Measurements from ENCODE around the gene PAOX. TPM values are rescaled to one million over a fixed set of nuclear protein-coding genes. Genes with fewer than 3 reads are reported as not detected.
A peak's percentile ranks its signal among the peaks of the same experiment; 100 is the strongest.

The PAOX gene
- total RNA-seq, 1 donor from 2014 or later = 10.1 TPM

DNA sequence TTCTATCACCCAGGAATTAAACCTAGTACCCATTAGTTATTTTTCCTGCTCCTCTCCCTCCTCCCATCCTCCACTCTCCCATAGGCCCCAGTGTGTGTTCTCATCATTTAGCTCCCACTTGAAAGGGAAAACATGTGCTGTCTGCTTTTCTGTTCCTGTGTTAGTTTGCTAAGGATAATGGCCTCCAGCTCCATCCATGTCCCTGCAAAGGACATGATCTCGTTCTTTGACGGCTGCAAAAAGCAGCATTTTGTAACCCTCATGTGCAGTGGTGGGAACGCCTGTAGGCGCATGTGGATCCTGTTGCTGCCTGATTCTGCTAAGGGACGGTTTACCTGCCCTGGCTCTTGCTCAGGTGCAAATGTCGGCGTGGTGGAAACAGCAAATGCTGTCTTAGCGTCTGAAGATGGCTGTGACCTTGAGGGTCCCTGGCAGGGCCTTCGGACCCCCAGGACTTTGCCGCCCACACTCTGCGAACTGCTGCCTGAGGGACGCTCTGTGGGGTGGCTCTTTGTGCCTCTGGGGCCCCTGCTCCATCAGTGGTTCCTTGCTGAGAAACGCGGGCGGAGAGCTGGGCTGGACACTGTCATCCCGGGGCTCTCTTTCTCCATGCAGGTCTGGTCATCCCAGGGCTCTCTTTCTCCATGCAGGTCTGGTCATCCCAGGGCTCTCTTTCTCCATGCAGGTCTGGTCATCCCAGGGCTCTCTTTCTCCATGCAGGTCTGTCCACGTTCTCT is 9.3 kb downstream of the PAOX start:
- no peak for DNase-seq

DNA sequence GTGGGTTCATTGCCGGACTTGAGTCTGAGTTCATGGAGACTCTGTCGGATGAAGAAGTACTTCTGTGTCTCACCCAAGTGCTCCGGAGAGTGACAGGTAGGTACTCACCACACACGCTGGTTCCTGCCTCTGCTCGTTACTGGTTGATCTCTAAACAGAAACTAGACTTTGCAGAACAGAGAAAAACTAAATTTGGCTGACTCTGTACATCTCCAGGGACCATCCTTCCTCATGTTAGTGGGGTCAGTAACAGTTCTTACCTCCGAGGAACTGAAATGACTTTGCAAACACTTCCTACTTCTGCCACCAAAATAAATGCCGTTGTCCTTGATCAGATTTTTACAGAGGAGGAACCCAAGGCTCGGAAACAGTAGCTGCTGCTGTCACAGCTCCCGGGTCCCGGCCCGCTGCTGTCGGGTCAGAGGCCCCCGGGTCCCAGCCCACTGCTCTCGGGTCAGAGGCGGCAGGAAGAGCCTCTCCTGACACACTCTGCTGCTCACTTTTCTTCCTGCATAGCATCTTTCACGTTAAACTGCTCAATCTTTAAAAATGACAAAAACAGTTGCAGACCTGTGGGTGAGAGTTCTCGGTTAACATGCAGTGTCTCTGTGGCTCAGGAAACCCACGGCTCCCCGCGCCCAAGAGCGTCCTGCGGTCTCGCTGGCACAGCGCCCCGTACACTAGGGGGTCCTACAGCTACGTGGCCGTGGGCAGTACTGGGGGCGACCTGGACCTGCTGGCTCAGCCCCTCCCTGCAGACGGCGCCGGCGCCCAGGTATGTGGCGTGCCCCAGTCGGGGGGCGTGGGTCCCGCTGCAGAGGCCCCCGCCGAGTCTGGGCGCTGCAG is 10.1 kb downstream of the PAOX start:
- no peak for DNase-seq

DNA sequence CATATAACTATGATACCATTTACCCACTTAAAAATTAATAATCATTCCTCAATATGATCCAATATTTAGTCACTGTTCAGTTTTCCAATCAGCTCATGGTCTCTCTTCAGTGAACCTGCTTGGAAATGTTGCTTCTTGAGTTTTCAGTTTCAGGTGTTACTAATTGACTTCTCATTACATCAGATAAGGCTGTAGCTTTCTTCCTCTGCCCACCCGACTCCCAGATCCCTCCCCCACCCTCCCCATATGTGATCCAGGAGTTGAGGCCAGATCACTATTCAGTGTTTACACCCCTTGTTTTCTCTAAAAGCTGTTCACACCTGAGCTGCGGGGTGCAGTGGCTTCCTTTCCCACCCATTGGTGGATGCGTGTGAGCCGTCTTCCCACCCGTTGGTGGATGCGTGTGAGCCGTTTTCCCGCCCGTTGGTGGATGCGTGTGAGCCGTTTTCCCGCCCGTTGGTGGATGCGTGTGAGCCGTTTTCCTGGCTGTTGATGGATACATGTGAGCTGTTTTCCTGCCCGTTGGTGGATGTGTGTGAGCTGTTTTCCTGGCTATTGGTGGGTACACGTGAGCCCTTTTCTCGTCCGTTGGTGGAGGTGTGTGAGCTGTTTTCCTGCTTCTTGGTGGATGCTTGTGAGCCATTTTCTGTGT is 11.7 kb downstream of the PAOX start:
- DNase-seq = no peak

DNA sequence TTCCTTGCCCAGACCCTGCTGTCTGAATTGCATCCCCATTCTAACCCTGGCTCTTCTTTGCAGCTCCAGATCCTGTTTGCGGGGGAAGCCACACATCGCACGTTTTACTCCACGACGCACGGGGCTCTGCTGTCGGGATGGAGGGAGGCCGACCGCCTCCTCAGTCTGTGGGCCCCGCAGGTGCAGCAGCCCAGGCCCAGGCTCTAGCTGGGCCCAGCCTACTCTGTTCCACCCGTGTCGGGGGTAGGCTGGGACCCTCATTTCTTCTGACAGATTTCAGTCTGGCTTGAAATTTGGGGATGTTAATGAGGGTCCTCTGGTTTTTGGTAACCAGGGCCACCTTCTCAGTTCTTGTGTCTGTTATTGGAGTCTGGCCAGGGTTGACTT is 12.2 kb downstream of the PAOX start:
- no peak for DNase-seq

DNA sequence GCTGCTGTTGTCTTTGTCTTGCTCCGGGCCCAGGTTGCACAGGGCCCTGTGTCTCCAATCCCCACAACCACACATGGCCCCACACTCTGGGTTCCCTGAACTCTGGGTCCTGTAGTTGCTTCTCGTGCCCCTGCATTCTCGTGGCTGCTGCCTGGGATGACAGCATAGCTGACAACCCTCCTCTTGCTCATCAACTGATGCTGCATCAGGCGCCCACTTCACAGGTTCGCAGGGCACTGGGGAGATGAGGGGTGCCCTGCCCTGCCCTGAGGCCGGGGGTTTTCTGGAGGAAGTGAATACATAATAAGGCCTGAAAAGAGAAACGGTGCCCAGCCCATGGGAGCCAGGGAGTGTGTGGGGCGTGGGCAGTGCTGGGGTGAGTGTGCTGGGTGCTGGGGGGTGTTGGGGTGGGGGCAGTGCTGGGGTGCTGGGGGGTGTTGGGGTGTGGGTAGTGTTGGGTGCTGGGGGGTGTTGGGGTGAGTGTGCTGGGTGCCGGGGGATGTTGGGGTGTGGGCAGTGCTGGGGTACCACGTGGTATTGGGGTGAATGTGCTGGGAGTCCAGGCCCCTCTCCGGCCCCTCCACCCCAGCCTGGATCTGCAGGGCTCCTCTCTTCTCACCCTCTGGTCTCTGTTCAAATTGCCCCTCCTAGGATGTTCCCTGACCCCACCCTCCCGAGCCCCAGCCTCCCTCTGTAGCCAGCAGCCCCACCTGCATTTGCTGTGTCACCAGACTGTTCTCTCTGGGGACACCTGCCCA is 12.9 kb downstream of the PAOX start:
- DNase-seq = no peak

DNA sequence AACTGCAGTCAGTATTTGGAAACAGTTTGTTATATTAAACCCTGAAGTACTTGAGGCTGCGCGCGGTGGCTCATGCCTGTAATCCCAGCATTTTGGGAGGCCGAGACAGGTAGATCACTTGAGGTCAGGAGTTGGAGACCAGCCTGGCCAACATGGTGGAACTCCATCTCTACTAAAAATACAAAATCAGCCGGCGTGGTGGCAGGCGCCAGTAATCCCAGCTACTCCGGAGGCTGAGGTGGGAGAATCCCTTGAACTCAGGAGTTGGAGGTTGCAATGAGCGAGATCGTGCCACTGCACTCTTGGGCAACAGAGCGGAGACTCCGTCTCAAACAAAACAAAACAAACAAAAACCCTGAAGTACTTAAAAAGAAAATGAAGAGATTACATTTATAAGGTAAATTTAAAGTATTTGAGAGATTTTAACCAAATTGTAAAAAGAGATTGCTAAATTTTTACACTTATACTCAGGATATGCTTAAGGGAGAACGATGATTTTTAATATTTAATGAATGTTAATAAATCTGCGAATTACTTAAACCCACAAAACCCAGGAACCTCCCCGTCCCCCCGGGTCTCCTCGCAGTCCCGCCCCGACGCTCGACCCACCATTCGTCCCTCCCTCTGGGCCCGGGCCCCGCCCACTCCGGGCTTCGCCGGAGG is 14.5 kb downstream of the PAOX start:
- no peak for DNase-seq

DNA sequence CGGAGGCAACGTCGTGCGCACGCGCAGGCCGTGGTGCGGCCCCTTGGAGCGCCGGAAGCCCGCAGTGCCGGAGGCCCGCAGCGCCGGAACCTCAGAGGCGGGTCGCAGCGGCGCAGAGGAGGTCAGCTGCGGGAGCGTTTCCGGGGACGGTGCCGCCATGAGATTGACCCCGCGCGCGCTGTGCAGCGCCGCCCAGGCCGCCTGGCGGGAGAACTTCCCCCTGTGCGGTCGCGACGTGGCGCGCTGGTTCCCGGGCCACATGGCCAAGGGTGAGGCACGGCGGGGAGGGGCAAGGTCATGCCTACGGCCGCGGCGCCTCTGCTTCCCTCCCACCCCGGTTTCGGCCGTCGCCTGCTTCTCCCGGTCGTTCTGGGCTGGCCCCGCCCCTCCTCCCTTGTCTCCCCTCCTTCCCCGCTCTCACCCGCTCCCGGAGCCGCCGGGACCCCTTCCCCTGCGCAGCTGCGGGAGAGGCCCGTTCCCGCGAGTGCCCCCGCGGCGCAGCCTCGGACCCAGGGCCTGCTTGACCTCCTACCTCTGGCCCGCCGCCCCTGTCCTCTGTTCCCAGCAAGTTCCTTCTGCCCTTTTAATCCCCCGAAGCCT is 15.1 kb downstream of the PAOX start, which contains the start of gene MTG1:
MTG1 (plus strand) TSS at position 94 of the 600 bp plus-strand sequence; CDS start at position 158, 64 bp downstream.
- peak; percentile 91 for DNase-seq

DNA sequence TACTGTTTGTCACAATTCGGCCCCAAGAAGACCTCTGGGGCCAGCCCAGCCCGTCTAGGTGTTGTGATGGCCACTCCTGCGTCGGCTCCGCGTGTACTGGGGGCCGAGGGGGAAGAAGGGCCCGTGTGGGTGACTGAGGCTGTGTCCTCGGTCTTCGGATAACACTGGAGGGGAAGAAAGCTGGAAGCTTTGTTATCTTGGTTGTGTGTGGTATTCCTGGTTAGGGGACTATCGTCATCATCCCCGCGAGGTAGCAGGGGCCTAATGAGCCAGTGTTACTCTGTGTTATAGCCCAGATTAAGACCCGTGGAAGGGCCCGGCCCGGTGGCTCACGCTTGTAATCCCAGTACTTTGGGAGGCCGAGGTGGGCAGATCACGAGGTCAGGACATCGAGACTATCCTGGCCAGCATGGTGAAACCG is 15.7 kb downstream of the PAOX start:
- DNase-seq = no peak

DNA sequence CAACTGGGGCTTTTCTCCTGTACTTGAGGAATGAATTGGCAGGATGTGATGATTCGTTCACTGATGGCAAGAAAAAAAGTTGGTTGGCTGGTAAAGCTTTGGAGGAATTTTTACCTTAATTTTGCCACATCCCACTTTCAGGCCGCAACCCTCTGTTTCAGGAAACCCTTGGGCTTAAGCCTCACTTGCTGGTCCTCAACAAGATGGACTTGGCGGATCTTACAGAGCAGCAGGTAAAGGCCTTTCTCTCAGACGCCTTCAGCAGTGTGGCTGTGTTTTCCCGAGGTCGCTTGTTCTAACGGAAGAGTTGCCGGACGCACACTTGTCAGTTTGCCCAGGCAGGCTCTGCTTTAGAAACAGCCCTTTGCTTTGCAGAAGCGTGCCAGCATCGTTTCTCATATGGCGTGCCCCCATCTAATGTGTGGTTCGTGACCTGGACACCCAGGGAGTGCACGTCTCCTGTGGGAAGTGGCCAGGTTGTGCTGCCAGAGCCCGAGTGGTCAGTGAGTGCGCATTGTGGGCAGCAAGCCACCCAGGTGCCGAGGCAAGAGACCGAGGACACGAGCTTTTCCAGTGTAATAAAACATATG is 17.1 kb downstream of the PAOX start:
- no peak for DNase-seq

DNA sequence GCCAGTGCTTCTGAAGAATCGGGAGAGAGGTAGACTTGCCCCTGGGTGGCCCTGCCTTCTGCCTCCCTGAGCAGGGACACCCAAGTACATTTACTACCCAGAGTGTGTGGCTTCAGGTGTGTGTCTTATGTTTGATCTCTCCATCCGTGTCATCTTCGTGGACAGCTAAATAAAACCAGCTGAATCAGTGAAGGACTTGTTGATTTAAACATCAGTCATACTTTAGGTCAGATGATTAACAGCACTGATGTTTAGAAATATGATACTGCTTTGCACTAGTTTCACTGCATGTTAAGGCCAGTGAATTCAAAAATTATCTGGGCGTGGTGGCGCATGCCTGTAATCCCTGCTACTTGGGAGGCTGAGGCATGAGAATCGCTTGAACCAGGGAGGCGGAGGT is 18.9 kb downstream of the PAOX start:
- DNase-seq = no peak

DNA sequence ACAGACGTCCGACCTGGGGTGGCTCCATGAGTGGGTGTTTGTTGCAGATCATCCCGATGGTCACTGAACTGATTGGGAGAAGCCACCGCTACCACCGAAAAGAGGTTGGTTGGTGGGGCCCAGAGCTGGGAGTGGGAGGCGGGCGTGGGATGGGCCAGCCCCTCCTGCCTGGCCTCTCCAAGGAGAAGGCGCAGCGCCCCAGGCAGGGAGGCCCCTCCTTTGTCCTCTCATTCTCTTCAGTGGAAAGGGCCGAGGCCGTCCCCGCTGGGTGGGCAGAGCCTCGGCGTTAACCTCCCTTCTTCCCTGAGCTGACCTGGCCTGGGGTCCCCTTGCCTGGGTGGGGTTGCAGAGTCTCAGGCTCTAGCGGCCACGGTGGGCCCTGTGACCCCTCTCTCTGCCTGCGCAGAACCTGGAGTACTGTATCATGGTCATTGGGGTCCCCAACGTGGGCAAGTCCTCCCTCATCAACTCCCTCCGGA is 20.1 kb downstream of the PAOX start:
- no peak for DNase-seq

DNA sequence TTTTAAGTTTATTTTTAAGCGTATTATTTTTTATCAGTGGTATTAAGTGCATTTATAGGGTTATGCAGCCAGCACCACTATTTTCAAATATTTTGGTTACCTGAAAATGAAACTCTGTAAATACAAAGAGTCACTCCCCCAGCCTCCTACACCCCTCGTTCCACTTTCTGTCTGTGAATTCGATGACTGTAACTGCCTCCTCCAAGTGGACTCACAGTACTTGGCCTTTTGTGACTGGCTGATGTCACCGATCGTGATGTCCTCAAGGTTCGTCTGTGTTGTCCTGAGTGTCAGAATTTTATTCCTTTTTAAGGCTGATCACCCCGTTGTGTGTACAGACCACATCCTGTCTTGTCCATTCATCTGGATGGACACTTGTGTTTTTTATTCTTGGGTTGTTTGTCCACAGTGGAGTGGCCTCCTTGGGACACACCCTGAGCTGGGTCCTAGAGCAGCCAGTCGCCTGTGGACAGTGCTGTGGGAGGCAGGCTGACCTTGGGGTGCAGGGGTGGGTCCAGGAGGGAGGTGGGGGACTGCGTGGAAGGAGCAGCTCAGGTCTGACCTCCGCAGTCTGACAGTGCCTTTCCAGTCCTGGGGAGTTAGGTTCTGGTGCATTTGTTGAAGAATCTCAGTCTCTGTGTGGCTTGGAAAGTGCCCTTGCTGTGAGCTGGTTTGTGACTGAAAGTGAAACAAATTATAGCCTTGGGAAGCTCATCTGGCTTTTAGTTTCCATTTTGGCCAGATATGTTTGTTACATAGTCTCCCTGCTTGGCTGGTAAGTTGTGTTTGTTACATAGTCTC is 21.8 kb downstream of the PAOX start:
- no peak for DNase-seq

DNA sequence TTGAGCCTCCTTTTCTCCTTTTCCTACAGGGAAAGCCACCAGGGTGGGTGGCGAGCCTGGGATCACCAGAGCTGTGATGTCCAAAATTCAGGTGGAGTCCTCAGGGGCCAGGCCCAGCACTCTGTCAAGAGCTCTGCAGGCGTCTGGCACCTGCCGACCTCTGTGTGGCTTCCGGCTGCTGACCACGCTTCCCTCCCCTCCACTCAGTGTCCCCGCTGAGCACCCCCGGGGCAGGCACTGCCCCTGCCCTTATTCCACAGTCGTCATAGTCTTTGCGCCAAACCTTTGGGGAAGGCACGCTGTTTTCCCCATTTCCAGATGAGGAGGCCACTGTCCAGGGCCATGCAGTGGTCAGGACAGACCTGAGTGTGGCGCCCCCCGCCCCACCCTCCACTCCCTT is 22.4 kb downstream of the PAOX start:
- no peak for DNase-seq

DNA sequence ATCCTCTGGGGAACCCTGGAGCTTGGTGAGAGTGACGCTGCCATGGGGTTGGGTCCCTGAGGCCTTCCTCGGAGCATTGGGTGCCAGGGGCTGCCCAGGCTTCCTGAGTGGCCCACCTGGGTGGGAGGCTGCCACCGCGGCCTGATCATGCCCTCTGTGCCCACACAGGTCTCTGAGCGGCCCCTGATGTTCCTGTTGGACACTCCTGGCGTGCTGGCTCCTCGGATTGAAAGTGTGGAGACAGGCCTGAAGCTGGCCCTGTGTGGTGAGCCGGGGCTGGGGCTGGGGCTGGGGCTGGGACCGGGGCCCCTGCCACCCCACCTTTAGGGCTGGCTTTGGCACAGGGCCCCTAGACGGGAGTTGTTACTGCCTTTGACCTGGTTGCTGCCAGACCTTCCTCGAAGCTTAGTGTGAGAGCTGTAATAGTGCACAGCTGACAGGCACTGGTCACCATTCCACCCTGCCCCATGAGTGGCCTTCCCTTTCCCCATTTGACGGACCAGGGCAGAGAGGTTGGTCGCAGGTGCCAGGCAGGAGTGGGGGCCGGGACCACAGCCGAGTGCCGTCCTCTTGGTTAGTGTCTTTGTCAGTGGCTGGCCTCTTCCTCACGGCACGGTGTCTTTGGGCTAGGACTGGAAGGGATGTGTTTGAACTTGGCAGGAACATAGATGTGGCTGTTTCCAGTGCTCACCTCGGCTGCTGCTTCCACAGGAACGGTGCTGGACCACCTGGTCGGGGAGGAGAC is 23.1 kb downstream of the PAOX start:
- DNase-seq = no peak

DNA sequence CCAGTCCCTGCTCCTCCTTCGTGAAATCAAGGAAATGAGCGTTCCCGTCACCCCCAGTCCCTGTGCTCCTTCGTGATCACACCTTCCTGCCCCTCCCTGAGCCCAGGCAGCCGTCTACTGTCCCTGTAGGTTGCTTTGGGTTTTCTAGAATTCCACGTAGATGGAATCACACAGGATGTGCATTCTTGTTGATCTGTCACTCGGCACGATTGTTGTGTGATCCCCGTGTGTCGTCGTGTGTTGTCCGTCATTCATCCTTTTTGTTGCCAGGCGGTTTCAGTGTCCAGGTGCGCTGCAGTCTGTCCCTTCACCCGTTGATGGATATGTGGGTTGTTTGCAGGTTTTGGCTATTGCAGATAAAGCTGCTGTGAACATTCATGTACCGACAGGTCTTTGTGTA is 24.3 kb downstream of the PAOX start:
- DNase-seq = no peak

DNA sequence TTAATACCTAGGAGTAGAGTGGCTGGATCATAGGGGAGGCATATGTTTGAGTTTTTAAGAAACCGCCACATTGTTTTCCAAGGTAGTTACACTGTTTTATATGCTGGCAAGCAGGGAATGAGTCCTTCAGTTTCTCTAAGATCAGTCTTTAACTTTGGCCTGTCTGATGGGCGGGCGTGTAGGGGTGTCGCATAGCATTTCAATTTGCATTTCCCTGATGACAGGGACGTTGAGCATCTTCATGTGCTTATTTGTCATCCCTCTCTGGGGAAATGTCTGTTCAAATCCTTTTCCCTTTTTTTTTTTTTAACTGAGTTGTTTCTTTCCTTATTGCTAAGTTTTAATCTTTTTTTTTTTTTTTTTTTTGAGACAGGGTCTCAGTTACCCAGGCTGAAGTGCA is 24.7 kb downstream of the PAOX start:
- DNase-seq = no peak

DNA sequence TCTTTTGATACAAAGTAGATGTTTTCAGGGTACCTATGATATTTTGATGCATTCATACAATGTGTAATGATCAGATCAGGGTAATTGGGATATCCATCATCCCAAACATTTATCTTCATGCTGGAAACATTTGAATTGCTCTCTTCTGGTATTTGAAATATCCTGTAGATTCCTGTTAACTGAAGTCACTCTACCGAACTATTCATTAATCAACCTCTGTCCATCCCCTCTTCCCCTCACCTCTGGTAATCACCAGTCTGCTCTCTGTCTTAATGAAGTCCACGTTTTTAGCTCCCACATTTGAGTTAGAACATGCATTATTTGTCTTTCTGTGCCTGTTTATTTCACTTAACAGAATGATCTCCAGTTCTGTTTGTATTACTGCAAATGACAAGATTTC is 26.2 kb downstream of the PAOX start:
- no peak for DNase-seq

DNA sequence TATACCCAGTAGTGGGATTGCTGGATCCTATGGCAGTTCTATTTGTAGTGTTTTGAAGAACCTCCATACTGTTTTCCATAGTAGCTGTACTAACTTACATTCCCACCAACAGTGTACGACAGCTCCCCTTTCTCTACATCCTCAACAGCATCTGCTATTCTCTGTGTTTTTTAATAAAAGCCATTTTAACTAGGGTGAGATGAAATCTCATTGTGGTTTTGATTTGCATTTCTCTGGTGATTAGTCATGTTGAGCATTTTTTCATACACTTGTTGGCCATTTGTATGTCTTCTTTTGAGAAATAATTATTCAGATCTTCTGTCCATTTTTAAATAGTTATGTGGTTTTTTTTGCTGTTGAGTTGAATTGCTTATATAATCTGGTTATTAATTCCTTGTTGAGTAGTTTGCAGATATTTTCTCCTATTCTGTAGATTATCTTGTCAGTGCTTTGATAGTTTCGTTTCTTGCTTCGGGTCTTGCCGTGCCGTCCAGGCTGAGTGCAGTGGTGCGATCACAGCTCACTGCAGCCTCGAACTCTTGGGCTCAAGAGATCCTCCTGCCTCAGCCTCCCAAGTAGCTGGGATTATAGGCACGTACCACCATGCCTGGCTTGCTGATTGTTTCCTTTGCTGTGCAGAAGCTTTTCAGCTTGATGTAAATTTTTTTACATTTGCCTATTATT is 26.9 kb downstream of the PAOX start:
- no peak for DNase-seq
